Measurements from ENCODE around the gene GNA12.

- TF ChIP-seq CTCF (IDR thresholded peaks at IDR 0.05; ENCODE audit: low read length) (no peak), EZH2 (optimal IDR thresholded peaks at IDR 0.05; ENCODE audit: low read depth, low read length) (no peak), EZH2phosphoT487 (IDR thresholded peaks at IDR 0.05; ENCODE audit: low read length) (no peak)
These were observed 135.4 kb downstream of the GNA12 start for GRCh38 chr7:2708547-2709310.

Measured in MM.1S (cell line).